Measurements from ENCODE around the gene PGAM1. TPM values are rescaled to one million over a fixed set of nuclear protein-coding genes. Genes with fewer than 3 reads are reported as not detected.
"Not testable (repeated sequence)": the region's sequence is repeated elsewhere in the genome, so short reads cannot be mapped to it uniquely, and the experiment has no call there.

Gene PGAM1
- total RNA-seq, 2 experiments from 2014 or later, result 289 to 467 TPM

GRCh38 chr10:97474918-97475317 lies 48.9 kb downstream of the PGAM1 start:
- Histone ChIP-seq H4K20me1 (ENCODE audit: insufficient read depth, low read length) (no peaks in the 10 kb centered on the region), H2AFZ (ENCODE audit: low read length) (no peak overlapping the region), H3K79me2 (ENCODE audit: insufficient read depth, low read depth, low read length) (no peaks in the 10 kb centered on the region), H3K9me2 (ENCODE audit: insufficient read depth, low read length) (no peaks in the 10 kb centered on the region), H3K9me3 (ENCODE audit: low read length) (no peaks in the 10 kb centered on the region), H3K27ac (ENCODE audit: low read depth, low read length, poor library complexity, severe bottlenecking) (no peak overlapping the region), H3K4me3 (ENCODE audit: low read depth, low read length, poor library complexity, severe bottlenecking) (no peak overlapping the region), H3K4me2 (ENCODE audit: low read length) (no peak overlapping the region), H3K4me1 (ENCODE audit: insufficient read depth, low read length, poor library complexity, severe bottlenecking) (no peaks in the 10 kb centered on the region), H3K36me3 (ENCODE audit: insufficient read depth, low read length) (peaks cover 98% of the 10 kb centered on the region)
- ChIA-PET POLR2A (interaction anchor here (1.1 to 1.2 kb wide), 2 partner anchors 13 to 16 kb away, joined by 3 read pairs; no protein-coding TSS in a partner anchor), CTCF (ENCODE audit: unreplicated experiment) (no interaction called here)
- TF ChIP-seq EZH2phosphoT487 (IDR thresholded peaks at IDR 0.05; ENCODE audit: borderline replicate concordance, low read depth, low read length) (no peak), CTCF (conservative IDR thresholded peaks at IDR 0.05; ENCODE audit: low read length) (no peak)
- intact Hi-C loops (cut with micrococcal nuclease; ENCODE audit: unreplicated experiment), result no loop called here
- DNase-seq (ENCODE audit: low spot score), result no peak
- BruUV-seq (replicated peaks), result no TSS peak

- intact Hi-C loops (cut with micrococcal nuclease; ENCODE audit: unreplicated experiment), result no loop called here
- Histone ChIP-seq H3K4me2 (ENCODE audit: low read length) (no peak overlapping the region), H3K36me3 (ENCODE audit: insufficient read depth, low read length) (peaks cover 98% of the 10 kb centered on the region), H3K4me3 (ENCODE audit: low read depth, low read length, poor library complexity, severe bottlenecking) (no peak overlapping the region), H3K79me2 (ENCODE audit: insufficient read depth, low read depth, low read length) (no peaks in the 10 kb centered on the region), H3K27ac (ENCODE audit: low read depth, low read length, poor library complexity, severe bottlenecking) (no peak overlapping the region), H3K9me2 (ENCODE audit: insufficient read depth, low read length) (no peaks in the 10 kb centered on the region), H4K20me1 (ENCODE audit: insufficient read depth, low read length) (no peaks in the 10 kb centered on the region), H3K4me1 (ENCODE audit: insufficient read depth, low read length, poor library complexity, severe bottlenecking) (no peaks in the 10 kb centered on the region), H3K9me3 (ENCODE audit: low read length) (no peaks in the 10 kb centered on the region), H2AFZ (ENCODE audit: low read length) (no peak overlapping the region)
- DNase-seq (ENCODE audit: low spot score), result no peak
- BruUV-seq (replicated peaks), result TSS peak; percentile 27
- CTCF ChIA-PET (ENCODE audit: unreplicated experiment), result interaction anchor here (1.1 kb wide), 1 partner anchor 19 kb away, joined by 4 read pairs; no protein-coding TSS in a partner anchor
- TF ChIP-seq EZH2phosphoT487 (IDR thresholded peaks at IDR 0.05; ENCODE audit: borderline replicate concordance, low read depth, low read length) (no peak), CTCF (conservative IDR thresholded peaks at IDR 0.05; ENCODE audit: low read length) (no peak)
- POLR2A ChIA-PET, result interaction anchor here (0.6 to 2.1 kb wide), 3 partner anchors 12 to 686 kb away, joined by 3 to 7 read pairs (median 3); no protein-coding TSS in a partner anchor
Measured at GRCh38 chr10:97475936-97476594, 50.1 kb downstream of the PGAM1 start.

- CTCF ChIA-PET (ENCODE audit: unreplicated experiment); H3K9me3 ChIP-seq (ENCODE audit: low read length); intact Hi-C loops (cut with micrococcal nuclease; ENCODE audit: unreplicated experiment); H3K4me2 ChIP-seq (ENCODE audit: low read length); BruUV-seq (replicated peaks); H3K27ac ChIP-seq (ENCODE audit: low read depth, low read length, poor library complexity, severe bottlenecking); H4K20me1 ChIP-seq (ENCODE audit: insufficient read depth, low read length); H3K79me2 ChIP-seq (ENCODE audit: insufficient read depth, low read depth, low read length); H3K4me3 ChIP-seq (ENCODE audit: low read depth, low read length, poor library complexity, severe bottlenecking); H2AFZ ChIP-seq (ENCODE audit: low read length); H3K9me2 ChIP-seq (ENCODE audit: insufficient read depth, low read length); POLR2A ChIA-PET; DNase-seq (ENCODE audit: low spot score); H3K4me1 ChIP-seq (ENCODE audit: insufficient read depth, low read length, poor library complexity, severe bottlenecking): not testable (repeated sequence)
- peaks cover 95% of the 10 kb centered on the region for H3K36me3 ChIP-seq (ENCODE audit: insufficient read depth, low read length)
Measured at GRCh38 chr10:97479410-97479809, 53.4 kb downstream of the PGAM1 start.

Data from OCI-LY7 (cell line).